Glomerular endothelial cell (primary cell): ENCODE measurements around the gene RYR3. TPM values are rescaled to one million over a fixed set of nuclear protein-coding genes. Genes with fewer than 3 reads are reported as not detected.

Experiments used
- DNase-seq: peaks from one replicate; pipeline ENCODE4 v3.0.0-alpha.2; 2011; ENCODE audit warnings: low read depth, low spot score; ENCODE audit errors: extremely low read depth
- total RNA-seq: library from RNA; depleted of rRNA; stranded (reverse); fragments of >200 nt; gene quantifications from 2 replicates; pipeline ENCODE4 v1.2.3, GENCODE V29; 2015

Gene RYR3
- total RNA-seq, 1 donor from 2014 or later = not detected

DNA sequence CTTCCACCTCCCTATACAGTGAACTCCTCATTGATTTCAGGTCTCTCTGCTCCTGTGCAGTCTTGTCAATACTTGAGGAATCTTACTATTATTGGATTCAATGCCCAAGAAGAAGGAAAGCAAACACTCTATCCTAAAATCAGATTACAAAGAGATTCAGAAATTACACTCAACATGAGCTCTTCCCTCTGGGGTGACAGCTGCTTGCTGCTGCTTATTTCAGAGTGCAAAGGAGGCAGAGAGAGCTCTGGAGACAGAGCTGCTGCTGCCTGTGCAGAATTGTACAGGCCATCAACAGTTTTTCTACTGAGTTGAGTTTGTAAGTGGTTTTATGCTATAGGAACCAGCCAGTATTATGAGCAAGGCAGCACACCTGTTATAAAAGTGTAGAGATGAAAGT is 7.1 kb downstream of the RYR3 start:
- no peak for DNase-seq

DNA sequence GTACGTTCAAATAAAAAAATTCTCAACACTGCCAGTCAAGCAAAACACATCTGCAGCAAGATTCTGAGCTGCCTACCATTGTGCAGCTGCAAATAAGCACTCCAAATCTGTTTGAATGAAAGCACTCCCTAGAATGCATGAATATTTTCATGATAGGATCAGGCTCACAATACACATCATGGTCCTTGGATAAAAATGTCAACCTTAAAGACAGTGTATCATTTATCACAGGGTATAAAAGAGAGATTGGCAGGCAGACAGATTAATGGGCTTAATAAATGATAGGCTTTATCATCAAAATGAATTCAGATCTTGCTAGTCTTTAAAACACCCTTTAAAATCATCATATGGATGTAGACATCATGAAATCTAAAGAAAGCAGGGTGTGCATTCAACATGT is 9.2 kb downstream of the RYR3 start:
- no peak for DNase-seq

DNA sequence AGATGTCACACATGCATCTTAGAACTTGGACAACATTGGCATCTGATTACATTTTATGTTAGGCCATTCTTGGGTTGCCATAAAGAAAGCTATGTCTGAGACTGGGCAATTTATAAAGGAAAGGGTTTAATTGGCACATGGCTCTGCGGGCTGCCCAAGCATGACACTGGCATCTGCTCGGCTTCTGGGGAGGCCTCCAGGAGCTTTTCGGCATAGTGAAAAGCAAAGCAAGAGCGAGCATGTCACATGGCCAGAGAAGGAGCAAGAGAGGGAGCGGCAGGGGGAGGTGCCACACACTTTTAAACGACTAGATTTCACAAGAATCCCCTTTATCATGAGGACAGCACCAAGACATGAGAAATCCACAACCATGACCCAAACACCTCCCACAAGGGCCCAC is 11.3 kb downstream of the RYR3 start:
- no peak for DNase-seq

DNA sequence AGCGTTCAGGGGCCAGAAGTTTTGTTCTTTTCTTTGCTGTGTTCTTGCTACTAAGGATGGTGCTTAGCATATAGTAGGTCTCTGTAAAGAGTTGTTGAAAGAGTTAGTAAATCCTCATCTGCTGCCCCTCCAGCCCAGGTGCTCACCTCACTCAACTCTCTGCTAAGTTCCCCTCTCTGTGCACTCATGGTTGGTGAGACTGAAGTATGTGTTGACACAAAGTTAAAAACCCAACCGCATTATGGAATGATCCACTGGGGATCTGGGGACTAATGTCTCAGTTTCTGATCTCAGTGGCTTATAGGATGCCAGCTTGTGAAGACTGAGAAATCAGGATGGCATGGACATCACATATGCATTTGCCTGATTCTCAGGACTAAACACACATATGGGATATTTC is 13.8 kb downstream of the RYR3 start:
- no peak for DNase-seq

DNA sequence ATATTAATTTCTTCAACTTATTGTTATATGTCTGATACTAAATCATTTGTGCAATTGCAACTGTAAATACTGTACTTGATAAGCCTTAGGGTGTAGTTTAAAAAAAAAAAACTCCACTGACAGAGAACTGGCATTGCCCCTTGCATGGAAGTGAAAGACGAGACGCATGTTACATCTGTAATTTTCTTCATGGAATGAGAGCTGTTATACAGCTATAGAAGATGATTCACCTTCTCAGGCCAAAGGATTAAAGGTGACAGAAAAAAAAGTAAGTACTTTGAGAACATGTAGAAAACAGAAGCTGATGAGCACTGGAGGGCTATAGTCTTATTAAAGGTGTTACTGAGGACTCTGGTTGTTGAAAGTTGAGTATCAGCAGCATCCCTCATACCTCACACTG is 16.1 kb downstream of the RYR3 start:
- no peak for DNase-seq

DNA sequence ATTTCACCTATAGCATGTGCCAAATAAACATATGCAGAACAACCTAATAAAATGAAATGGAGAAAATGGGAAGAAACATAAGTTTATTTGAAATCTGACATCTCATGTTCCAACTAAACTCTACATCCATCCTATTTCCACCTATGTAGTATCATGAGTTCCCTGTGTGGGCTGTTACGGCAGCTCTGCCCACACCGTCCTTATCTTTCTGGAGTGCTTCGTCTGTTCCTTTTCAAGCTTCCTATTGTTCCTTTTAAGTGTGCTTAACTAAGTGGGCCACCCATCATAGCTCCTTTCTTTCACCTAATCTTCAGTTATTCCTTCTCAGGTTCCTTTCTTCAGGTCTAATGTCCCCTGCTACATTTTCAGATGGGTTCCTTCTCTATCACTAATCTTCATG is 17.3 kb downstream of the RYR3 start:
- DNase-seq = no peak

DNA sequence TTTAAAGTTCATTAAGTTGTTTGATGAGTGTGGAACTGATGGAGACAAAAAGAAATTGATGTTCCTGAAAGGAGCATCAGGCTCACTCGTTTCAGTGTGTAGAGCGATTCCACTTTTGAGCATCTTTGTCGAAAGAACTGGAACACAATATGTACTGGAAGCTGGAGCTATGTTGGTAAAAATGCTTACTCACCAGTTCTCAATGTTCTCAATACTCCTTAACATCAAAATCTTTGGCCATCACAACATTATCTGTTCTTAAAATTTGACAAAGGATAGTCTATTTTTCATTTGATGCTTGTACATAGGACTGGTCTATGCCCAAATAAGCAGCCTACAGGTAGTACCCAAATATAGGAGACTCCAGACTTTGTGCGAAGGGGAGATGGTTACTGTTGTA is 18.7 kb downstream of the RYR3 start:
- DNase-seq = no peak

DNA sequence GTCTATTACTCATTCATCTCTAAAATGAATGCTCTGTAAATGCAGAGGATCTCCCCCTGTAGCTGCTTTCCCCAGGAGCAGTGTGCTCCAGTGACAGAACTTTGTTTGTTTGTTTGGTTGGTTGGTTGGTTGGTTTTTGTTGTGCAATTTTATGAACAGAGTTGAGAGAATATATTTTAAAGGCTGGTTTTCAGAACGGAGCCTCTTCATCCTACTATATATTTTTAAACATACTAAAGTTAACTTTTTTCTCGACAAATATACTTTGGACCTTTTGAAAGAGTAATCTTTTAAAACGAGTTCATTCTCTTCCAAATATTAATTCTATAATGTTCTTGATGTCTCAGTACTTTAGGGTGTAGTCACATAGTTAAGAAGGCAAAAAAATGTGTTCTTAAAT is 20.2 kb downstream of the RYR3 start:
- no peak for DNase-seq

DNA sequence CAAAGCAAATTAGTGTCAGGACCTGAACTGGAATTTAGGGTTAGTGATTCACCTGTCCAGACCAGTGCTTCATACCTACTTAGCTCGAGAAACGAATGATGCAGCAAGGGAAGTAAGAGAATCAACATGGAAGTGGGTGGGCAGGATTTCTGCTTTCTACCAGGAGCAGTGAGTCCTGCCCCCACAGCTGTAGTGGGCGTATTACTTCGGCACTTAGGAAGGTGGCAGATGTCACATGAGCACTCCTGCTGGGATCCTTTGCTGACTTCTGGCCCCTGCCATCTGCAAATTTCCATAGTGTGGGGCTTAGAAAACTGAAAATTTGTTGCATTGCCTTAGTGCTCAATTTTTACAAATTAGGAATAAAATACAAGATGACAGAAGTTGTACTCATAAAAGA is 31.2 kb downstream of the RYR3 start:
- DNase-seq = no peak

DNA sequence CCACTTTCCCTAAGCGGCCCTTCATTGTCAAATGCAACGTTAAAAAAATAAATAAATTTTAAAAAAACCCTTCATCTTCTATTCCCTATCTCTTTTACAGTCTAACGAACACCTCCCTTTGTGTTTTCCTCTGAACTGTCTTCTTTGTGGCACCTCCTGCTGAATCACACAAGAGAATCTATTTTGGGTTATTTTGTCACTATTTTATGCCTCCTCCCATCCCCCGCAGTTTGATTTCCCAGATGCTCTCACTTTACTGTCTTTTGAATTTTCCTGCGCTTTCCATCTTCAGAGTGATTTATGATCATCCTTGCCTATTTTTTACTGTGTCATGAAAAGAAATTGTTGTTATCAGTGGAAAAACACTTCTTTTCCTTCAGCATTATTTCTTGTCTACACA is 32.5 kb downstream of the RYR3 start:
- DNase-seq = no peak

DNA sequence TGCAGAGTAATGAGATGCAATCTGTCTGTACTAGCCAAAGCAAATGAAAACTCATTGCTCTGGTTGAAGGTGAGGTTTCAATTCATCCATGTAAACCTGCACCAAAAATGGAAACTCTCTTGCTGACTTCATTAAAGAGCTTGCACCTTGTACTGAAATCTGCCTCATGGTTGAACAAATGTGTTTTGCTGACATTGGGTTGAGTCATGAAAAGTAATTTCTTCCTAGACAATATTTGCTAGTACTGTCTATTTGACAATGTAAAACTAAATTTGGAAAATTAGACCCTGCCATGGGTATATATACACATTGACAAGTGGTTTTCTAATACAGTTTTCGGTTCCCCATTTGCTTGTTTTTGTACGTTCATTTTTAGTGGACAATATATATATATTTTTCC is 33.3 kb downstream of the RYR3 start:
- no peak for DNase-seq

DNA sequence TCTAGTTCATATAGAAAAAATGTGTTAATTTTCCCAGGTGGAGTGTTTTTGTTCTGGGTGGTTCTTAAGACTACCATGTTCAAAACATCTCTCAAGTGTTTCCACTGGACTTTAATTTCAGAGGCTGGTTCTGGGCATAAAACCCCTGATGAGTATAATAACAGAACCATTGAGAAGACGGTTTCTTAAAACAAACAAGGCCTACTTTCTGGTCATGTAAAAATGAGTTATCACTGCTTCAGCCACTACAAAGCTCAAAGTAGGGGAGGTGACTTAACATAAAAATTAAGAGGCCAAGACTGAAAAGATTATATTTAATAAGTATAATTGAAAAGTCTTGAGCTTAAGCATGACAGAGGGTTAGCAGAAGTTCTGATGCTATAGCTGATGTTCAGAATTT is 33.8 kb downstream of the RYR3 start:
- no peak for DNase-seq

DNA sequence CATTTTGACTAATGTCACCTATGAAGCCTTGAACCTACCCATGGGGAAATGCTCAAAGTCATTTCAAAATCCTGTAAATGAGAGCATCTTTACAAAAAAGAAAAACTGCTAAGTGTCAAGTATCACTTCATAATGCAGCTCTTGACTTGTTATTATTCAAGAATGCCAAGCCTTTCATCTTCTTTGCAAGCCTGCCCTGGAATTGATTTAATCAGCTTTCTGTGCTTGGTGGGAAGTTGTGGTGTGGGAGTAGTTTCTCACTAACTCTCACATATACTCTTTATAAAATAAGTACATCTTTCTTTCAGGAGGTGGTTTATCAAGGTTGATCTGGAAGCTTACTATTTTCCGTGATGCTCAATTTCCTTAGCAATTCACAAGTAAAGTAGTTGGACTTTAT is 43.6 kb downstream of the RYR3 start:
- DNase-seq = no peak

DNA sequence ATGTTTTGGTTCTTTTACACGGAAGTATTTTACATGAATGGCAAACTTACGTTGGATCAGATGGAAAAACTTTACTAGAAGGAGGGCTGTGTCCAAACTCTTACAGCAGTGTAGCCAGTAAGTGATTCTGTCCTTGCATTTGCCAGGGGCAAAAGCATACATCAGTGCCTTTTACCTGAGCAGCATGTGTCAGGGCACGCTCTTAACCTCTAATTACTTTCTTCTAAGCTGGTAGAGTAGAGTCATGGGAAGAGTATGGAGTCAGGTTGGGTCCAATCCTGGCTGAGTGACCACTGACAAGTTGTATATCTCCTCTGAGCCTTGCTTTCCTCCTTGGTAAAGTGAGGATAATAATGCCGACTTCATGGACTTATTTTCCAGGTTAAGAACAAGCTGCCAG is 47.1 kb downstream of the RYR3 start:
- no peak for DNase-seq

DNA sequence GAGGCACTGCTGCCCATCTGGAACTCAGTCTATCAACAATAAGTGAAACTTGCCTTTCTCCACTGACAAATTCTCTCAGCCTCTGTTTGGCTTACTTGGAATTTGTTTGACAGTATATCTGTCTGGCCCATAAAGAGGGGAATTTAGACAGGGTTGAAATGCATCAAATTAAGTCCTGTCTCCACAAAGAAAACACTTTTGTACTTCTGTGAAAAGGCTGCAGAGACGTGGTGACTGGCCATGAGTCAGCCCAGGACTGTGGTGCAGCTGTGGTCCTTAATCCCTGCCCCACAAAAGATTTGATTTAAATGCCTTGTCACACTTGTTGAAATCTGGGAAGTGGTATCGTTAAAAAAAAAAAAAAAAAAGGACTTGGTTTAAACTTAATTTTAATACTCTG is 47.5 kb downstream of the RYR3 start:
- DNase-seq = no peak

DNA sequence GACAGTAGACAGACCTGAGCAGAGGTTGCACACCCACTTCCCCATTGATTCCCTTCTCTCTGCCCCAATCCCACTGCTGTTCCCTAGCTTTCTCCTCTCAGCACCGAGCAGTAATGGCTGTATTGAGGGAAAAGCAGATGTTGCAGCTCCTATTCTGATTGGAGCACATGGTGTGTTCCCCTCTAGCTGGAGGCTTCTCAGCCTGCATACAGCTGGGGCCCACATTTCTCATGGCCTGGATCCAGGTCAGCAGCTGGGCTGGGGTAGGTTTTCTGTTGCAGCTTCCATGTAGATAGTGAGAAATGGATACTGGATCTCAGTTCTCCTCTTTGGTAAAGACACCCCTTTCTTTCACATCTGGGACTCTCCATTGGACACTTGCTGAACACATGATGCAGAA is 50.1 kb downstream of the RYR3 start:
- DNase-seq = no peak

DNA sequence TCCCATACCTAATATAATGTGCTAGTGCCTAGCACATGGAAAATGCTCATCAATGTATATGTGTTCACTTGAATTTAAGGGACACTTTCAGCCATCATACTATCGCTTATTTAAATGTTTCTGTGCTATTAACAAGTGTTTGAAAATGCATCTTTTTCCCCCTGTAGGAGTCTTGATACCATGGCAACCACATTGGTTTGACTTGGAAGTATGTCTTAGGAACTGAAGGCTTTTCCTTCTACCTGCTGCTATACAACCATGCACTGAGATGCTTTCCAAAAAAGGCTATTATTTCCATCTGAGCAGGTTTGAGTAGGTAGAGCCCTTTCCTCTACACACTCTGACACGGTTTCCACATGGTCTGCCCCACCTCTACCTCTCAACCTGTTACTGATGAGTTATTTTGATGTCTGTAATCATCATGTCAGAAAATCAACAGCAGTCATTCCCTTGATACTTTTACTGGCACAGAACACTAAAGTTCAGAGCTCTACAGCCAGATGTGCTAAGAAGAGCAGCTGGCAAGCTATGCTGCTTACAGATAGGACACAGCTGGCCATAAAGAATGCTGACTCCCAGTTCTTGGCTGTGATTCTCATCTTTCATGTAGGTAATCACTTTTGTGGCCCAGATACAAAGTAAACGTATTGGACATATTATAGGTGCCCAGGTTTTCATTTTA is 59.3 kb downstream of the RYR3 start:
- no peak for DNase-seq

DNA sequence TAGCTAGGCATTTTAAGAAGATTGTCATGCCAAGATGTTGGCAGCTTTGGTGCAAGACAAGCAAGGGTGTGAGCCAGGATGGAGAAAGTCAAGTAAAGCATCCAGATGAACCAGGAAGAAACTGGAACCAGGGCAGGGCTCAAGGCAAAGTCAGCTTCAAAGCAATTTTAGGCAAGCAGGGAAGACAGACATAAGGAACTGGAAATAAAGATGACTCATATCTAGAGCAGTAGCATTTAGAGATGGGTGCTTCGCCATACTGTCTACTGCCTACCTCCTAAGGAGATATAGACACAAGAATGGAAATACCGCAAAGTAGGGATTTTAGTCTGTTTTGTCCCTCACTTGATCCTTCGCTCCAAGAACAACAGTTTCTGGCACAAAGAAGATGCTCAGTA is 59.9 kb downstream of the RYR3 start:
- no peak for DNase-seq

DNA sequence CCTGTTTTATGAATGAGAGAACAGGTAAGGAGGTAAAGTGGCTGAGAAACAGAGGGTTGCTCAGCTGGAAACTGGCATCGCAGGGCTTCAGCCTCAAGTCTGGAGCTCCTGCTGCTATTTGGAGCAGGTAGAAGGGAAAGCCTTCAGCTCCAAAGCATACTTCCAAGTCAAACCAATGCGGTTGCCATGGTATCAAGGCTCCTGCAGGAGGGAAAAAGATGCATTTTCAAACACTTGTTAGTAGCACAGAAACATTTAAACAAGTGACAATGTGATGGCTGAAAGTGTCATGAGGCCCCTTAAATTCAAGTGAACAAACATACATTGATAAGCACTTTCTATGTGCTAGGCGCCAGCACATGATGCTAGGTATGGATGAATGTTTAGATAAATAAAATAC is 60.4 kb downstream of the RYR3 start:
- DNase-seq = no peak

DNA sequence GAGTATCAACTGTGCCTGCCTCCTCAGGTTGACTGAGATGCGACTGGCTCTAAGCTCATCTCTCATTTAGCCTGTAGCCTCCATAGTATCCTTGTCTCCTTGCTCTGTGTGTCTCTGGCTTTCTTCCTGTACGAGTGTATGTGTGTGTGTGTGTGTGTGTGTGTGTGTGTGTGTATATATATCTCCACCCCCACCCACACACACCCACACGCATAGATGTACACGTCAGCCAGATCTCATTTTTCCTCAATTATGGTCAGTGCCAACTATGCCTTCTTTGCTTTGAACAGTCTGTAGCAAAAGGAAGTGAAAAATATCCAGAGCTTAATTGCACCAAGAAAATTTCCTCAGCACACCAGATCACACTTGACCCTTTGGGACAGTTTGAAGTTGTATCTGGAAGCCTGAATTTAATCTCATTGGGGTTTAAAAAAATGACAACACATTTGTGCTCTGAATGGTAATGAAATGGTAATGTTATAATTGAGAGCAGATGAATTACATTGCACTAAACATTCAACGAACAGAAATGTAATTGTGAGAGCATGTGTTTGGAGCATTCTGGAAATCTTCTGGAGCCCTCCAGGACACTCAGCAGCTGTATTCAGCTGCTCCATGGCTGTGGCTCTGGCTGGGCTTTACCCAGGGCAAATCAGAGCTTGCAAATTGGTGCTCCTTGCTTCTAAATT is 63.6 kb downstream of the RYR3 start:
- no peak for DNase-seq

DNA sequence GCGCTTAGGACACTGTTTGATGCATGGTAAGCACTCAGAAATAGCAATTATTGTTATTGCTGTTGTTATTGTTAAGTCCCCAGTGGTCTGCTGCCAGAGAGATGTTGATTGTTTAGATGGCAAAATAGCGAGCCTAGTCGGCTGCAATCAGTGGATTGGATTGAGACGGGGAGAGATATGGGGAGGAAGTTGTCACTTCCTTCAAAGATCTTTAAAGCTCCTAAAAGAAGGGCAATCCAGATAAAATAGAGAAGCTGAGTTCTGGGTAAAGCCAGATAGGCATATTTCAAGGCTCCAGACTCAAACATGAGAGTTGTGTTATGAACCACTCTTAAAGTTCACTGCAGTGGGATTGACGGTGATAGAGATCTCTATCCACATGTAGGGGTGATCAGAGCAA is 64.5 kb downstream of the RYR3 start:
- DNase-seq = no peak

DNA sequence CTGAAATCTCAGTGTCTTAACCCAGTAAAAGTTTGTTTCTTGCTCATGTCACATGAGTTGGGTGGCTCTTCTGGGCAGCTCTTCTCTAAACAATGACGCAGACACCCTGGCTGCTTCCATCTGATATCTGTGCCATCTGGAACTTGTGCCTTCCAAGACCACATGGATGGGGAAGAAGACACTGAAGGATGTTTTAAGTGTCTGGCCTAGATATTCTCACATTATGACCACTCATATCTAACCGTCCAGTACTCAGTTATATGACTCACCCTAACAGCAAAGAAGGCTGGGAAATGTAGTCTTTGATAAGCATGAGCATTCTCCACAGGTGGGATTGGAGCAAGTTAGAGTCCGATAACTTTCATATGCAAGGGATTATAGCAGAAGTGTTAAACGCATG is 66.4 kb downstream of the RYR3 start:
- no peak for DNase-seq
